Activated T-cell treated with anti-CD3 and anti-CD28 coated beads for 4 hours (primary cell): ENCODE measurements around the gene MIPOL1.

ENCODE experiments used
- DNase-seq: peaks from one replicate; pipeline ENCODE4 v3.0.0-alpha.2; 2020

MIPOL1 gene

DNA sequence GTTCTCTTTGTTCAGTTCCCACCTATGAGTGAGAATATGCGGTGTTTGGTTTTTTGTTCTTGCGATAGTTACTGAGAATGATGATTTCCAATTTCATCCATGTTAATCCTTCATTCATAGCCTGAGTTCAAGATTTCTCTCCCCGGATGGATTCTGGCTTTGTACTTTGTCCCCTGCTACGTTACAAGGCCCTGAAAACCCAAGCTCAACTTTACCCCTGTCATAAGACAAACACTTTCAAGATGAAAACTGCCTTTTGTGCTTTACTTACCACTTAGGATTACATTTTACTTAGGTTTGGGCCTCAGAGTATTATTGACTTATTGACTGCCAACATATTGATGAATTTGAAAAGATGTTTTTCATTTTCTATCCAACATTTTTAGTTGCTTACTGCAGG lies 361.0 kb downstream of the MIPOL1 start:
- no peak for DNase-seq

DNA sequence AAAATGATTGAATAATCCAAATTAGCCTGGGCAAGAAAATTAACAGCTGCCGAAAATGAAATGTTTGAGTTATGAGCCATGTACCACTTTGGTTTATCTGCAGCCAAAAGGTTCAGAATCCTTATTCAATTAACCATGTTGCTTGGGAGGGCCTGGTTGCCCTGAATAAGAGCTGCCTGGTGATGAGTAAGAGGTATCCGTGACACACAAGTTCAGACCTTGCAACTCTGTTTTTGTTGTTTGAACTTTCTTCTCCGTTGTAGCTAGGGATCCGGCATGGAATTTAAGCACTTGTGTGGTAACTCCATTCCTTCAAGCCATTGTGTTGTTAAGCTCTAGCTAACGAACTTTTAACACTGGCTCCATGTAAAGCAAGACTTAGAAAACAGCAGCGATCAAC lies 361.6 kb downstream of the MIPOL1 start:
- DNase-seq = no peak

DNA sequence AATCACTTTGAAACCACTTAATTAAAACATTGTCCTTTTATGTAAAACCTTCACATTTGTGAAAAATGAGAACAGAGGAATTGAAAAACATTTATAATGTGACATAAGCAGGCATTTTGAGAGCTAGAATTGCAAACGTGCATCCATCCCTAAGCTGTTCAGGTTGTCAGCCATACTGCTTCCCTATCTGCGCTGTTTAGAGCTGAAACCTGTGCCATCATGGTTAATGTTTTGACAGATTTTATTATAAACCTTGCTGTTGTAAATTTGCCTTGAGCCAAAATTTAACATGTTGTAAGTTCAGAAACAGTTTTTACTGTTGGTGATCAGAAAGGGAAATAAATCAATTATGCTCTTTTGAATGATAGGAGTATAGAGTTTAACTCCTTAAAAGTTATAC lies 365.5 kb downstream of the MIPOL1 start:
- no peak for DNase-seq

DNA sequence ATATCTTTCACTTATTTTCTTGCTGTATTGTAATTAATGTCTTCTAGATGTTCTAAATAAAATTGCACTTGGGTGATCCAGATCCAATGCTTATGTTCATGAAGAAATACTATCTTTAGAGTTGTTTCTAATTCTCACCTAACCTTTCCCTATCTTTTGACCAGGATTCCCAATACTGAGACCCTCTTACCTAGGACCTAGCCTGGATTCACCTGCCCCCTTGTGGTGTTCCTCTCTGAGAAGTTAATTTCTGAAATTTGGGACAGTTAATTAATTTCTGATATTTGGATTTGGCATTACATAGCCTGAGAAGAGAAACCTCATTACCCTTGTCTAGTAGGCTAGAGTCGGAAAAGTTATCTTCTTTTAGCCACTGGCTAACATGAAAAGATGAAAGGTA lies 367.8 kb downstream of the MIPOL1 start:
- DNase-seq = no peak

DNA sequence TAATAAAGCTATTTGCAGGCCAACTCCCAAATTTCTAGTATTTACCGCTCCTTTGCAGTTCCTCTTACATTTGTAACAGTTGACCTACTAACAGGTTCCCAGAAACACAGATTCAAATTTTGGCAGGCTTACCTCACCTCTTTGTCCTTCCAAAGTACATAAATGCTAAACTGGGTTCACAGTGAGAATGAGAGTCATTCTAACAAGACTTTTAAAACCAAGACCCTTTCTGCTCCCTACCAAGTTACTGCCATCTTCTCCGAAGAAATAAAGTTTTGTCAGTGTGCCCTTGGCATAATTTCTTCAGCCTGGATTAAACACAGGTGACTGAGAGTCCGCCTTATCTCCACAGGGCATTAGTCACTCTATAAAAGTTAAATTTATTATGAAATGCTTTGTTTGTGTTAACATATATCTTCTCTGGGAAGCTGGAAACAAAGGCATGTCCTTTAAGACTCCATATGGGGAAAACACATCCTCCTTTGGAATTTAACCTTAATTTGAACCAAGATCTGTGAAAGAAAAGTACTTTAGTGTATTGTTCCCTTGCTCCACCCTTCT lies 369.2 kb downstream of the MIPOL1 start:
- DNase-seq = no peak

DNA sequence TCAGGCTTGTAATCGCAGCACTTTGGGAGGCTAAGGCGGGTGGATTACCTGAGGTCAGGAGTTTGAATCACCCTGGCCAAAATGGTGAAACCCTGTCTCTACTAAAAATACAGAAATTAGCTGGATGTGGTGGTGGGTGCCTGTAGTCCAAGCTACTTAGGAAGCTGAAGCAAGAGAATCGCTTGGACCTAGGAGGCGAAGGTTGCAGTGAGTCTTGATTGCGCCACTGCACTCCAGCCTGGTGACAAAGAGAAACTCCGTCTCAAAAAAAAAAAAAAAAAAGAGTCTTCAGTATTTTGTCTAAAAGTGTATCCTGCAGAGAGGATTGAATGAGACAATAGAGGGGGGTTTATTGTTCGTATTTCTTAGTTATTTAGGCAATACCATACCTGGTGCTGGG lies 372.0 kb downstream of the MIPOL1 start:
- no peak for DNase-seq

DNA sequence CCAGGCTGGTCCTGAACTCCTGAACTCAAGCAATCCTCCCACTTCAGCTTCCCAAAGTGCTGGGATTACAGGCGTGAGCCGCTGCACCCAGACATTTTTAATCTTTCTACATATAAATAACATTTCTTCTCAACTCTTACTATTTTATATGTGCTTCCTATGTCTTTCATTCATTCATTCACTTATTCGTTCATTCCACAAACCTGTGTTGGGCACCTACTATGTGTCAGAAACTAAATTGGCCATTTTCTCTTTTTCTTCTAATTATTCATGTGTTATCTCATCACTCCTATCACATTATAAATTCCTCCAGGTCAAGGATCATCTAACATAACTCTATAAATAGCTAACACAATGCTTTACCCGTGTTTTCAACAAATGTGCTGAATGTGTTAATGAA lies 373.7 kb downstream of the MIPOL1 start:
- no peak for DNase-seq

DNA sequence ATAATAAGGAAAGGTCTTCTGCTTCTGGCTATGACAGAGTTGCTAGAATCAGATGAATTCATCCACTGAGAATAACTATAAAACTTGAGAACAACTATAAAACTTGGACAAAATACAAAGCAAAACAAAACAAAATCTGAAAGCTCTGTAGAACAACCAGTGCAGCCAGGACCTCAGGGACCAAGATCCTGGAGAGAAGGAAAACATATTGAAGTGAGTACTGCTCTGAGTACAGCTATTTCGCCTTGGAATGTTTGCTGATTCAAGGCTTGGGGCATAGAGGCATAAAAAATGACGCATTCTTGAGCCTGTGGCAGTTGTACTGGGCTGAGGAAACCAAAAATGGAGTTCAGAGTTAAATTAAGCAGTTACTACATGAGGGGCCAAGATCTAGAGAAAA lies 375.6 kb downstream of the MIPOL1 start:
- DNase-seq = no peak

DNA sequence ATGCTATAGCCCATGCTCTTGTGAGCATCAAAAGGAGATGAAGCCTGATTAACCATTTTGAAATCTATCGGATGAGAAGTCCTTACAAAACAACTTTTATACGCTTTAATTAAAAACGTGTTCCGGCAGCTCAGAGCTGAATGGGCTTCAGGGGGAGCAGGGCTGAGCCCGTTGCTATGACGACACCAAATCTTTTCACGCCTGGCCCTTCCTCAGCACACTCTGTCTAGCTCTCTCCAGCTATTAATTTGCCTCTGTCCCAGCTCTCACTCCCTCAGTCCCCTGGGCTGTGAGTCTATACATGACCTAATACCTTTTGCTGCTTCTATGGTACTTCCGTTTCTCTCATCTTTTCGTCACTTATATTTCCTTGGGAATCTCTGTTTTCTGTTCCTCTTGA lies 381.5 kb downstream of the MIPOL1 start:
- no peak for DNase-seq

DNA sequence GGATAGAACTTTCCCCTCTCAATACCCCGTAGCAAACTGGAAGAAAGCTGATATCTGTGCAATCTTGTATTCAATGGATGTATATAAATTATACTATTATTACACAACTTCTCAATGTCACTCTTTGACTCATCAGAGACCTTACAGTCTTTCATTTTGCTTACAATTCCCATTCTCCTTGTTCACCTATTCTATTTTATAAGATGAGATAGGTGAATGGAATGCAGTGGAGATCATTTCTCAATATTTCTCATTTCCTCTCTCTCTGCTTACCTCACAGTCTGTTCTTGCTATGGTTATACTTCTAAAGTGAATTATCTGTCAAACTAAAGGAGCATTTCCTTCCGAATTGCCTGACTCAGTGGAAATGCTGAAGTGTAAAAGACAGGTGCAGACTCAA lies 382.4 kb downstream of the MIPOL1 start:
- DNase-seq = no peak

DNA sequence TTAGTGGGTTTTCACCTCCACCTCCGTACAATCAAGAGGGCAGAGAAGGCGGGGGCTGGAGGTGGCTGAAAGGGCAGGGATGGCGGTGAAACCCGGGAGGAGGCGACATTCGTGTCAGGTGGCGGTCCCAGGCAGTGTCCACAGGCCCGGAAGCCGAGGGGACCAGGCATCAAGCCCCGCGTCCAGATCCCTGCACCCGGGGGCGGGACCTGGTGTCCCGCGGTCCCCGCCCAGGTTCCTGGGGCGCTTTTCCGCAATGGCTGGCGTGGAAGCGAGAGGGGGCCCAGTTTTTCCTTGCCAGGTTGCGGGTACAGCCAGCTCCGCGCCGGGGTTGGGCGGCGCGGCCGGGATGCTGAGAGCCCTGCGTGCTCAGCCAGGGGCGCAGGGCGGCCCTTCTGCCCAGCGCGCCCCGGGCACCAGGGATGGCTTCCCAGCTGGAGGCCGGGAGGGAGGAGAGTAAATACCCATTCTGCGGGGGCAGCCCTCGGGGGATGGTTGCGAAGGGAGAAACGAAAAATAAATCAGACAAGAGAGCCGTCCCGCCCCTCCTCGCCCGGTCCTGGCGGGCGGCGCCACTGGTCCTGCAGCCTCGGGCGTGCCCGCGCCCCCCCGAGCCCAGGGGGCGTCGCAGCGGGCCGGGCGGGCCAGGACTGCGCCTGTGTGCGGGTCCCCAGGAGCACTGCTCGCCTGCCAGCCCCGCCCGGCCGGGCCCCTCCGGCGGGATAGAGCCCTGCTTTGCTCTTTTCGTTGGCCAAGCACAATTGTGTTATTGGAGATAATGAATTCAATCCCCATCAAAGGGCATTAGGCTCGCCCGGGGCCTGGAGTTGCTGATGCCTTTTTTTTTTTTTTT lies 385.8 kb downstream of the MIPOL1 start:
- DNase-seq = no peak

DNA sequence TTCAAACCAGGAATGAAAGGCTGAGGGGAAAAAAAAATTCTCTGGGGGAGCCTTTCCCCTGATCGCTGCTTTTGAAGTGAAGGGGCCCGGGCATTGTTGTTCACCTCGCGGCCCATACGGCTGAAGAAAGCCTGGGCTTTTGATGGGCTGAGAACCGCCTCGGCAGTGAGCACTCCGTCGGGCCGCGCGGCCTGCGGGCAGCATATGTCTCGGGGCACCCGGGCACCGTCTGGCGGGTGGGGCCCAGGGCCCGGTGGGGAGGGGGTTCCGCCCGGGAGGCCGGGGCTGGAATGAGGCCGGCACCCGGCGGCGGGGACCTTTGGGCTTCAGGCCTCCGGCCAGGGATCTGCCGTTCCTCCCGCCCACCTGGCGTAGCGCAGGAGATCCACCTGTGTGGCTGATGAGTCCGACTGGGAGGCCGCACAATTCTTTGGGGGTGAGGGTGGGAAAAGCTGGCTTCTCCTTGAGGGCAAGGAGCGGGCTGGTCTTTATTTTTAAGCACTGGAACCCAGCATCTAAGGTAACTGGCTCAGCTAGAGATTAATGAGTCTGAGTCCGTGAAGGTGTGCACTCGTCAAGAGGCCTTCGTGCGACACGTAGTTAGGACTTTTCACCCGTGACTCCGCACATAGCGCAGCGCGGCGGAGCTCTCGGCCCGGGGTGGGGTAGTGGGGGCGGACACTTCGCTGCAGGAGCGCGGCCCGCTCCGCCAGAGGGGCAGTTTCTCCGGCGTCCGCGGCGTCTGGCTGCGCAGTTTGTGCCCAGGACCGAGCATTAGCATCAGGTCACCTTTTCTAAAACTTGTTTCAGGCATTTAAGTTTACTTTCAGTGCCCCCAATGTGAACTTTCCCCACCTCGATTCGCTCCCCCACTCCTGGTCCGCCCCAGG lies 386.7 kb downstream of the MIPOL1 start:
- no peak for DNase-seq

DNA sequence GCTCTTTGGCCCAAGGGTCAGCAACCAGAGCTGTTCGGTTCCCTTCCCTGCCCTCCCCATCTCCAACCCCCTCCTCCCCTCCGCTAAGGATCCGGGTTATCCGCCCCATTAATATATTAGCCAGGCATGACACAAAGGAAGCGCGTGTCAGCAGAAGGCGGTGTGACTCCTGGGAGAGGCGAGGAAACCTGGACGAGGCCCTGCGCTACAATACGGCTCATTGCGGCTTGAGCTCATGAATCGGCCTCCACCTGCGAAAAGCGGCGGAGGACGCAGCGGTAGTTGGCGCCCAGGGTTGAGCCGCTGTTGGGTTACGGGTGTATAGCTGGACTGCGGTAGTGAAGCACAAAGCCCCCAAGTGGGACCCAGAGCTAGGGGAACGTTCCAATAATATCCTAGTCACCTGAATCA lies 387.4 kb downstream of the MIPOL1 start:
- no peak for DNase-seq

DNA sequence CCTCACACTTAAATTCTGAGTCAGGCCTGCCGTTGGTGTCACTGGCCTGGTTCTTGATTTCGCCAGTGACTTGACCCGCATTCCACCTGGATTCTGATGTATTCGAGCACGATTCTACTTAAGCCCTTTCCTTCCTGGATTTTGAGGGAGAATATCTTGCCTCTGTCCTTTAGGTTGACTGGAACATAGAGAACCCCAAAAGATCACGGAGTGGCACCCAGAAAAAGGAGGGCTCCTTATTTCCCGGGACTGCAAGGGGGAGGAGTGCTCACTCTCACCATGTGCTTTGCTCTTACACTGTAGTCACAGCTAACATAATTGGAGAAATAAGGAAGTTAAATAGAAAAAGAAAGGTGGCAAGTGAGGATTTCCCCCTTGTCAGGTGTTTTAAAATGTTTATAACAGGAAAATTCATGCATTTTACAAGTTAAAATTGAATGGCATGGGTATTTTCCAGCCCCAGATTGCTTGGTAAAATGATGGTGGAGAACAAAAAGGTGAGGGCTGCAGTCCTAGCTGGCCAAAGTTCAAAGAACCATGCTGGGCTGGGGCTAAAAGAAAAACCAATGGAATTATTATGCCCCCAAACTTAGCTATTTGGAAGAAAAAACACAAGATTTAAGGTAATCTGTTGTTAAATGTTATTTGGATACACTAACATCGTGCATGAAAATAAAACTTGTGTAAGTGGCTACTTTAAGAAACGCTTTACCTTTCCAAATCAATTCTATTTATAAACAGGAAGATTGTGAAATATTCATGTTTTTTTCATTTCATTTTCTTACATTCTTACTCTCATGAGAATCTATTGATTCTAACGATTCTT lies 388.4 kb downstream of the MIPOL1 start:
- DNase-seq = no peak

DNA sequence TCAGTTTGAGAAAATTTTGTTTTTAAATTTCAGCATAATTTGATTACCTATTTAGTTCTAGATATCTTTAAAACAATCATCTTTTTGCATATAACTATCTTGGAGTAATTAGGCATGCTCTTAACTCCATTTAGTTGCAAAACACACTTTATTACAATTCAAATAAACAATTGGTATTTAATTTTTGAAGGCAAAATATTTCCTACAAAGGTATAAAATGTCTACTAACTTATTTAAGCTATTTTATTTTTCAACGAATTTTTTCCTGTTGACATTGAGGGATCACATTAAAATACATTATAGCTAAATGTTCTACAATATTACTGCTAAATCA lies 389.0 kb downstream of the MIPOL1 start:
- no peak for DNase-seq

DNA sequence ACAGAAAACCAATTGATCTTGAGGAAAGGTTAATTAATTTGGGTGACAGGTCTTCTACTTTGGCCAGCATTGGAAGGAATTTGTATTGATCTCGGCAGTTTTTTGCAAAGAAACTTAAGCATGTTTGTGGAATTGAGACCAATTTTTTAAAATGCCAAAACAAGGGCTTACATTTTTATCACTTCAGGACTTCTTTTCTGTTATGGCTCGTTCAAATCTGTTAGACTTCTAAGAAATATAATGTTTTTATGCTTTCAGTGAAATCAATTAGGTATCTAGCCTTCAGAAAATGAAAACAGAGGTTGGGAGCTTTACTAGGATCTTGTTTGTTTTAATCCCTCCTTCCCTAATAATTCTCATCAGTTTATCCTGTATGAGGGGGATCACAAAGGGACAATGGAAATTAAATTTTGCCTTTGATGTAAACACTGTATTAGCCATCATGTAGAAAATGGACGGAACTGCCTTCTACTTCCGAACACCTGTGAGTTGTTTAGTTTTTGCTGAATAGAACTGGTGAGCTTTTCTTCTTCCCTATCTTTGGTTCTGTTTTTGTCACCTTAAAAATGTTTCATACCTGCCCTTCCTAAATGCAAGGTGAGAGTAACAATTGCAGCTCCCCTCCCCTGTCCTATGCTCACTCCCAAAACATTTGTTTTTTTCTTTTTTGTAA lies 389.5 kb downstream of the MIPOL1 start:
- DNase-seq = no peak

DNA sequence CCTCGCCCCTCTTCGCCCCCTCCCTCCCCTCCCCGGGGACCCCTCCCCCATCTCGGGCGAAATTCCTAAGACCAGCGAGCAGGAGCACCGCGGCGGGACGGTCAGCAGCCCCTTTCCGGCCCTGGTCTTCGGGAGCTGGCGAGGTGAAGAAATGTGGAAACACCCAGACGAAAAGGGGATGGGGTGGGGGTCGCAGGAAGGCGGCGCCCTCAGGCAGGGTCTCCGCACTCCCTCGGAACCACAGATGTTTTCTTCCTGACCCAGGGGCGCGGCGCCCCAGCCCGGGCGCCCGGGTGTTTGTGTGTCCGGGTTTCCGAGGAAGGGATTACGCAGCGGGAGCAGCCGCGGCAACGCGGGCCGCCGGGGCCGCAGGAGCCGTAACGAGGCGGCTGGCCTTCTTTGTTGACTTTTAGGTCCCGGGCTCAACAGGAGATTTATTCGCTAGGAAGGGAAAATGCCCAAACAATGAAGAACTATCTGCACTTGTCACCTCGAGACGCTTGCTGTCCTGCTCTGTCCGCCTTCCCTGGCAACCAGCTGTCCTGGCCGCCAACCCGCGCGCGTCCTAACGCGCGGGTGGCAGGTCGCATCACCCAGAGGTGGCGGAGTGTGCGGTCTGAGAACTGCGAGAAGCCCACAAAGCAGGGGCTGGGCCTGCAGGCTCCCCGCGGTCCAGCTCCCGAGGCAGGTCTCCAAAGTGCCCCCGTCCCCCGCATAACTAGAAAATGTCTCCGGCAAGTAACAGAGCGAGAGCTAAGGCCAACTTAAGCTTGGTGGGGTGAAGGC lies 390.3 kb downstream of the MIPOL1 start:
- DNase-seq = no peak

DNA sequence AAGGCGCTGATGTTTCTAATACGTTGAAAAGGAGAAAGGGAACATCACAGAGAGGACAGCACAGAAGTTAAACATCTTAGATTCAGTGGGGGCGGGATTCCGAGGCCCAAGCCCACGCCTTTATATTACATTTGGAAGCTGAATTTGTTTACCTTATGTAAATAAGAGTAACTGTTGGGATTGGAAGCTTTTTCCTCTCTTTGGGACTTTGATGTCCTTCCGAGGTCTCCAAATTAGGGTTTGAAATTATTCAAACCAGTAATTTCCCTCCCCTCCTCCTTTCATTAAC lies 390.9 kb downstream of the MIPOL1 start:
- no peak for DNase-seq

DNA sequence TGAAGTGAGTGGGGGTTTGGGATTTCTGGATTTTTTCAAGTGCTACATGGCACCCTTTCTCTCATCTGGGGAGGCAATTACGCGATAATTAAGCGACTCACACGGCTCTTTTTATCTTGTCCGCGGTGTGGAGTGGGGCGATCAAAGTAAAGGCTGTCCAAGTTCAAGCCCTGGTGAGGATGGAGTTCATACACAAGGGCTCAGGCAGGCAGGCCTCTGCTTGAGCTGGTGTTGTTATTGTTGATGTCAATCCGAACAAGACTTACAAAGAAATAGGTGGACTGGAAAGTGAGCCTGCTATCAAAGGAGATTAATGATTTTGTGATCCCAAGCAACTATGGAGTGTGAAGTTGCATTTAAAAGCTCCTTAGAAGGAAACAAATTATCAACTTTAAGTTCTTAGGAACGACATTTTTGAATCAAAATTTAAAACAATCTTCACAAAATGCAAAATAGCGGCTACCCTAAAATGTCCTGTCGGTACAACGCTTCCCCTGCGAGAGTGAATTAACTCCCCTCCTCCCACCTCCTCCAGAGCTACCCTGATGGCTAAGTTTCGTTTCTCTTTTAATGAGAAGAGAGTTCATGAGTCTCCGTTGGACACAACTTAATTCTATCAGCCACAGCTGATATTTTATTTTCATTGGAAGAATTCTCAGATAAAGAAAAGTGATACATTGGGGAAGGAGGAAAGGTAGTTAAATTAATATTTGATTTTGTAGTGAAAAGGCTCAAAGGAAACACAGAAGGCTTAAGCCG lies 391.4 kb downstream of the MIPOL1 start:
- DNase-seq = no peak

DNA sequence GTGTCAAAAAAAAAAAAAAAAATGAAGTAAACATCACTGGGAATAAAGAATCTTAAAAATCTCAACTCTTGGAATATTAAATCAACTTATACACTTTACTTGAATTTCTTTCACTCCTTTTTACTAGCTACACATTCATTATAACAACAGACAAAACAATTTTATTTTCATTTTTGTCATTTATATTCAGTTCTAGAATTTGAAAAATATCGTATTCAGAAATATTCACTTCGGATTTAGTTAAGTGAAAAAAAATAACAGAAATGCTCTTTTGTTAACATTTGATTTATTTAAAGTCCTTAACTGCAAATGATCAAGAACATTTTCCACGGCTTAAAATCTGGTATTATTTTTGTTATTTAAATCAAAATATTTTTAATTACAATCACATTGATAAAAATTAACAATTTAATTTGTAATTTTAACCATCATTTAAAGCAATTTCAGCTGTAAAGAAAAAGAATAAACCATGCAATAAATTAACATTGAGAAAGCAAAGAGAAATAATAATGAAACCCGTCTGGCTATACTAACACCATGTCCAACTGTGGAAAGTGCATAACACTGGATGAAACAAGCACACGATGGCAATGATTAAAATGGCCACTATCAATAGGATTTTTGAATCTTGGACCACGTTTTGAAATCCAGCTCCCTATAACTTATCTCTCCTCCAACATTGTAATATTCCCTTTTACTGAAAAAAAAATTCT lies 392.1 kb downstream of the MIPOL1 start:
- DNase-seq = no peak
